ENCODE measurements around the gene EXOC3L4. TPM values are rescaled to one million over a fixed set of nuclear protein-coding genes. Genes with fewer than 3 reads are reported as not detected.

The EXOC3L4 gene
- total and polyA plus RNA-seq, 4 donors = 0.45 to 0.52 (median 0.50) TPM; not detected in 1

DNA sequence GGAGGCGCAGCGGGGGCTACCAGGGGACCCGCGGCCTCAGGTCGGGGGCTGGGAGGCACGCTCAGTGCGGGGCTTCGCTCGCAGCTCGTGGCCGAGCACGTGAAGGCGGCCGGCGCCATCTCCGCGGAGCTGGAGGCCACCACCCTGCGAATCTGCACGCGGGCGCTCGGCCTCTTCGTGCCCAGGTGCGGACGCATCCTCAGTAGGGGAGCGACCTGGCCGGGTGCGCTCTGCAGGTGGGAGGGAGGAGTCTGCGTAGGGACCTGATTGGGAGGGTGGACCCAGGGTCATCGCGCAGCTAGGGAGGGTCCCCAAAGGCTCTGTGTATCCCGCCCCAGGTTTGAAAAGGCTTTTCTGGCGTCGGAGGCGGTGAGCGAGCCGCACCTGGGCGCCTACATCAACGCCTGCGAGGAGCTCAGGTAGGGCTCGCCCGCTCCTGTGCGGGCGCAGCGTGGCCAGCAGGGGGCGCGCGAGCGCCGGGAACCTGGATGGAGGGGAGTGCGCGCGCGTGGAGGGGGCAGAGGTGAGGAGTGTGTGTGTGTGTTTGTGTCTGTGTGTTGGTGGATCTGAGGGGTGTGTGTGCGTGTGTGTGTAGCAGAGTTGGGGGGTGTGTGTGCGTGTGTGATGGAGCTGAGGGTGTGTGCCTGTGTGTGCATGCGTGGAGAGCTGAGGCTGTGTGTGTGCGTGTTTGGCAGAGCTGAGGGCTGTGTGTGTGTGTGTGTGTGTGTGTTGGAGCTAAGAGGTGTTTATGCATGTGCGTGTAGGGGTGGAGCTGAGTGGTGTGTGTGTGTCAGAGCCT lies 10.3 kb downstream of the EXOC3L4 start:
- no peaks in the 10 kb centered on the region for H3K9me3 ChIP-seq (ENCODE audit: control insufficient read depth, insufficient read depth, low read length)
- H3K36me3 ChIP-seq (ENCODE audit: control insufficient read depth, insufficient read depth, low read length) = no peaks in the 10 kb centered on the region
- H3K27me3 ChIP-seq (ENCODE audit: control insufficient read depth, insufficient read depth, low read length) = peaks cover 44% of the 10 kb centered on the region
- DNase-seq (ENCODE audit: low read depth in 4 of 6, low spot score in 6 of 6) = peak in 2 of 6 donors; percentile 71 to 84
- 4% methylated on average over 59 of the region's 59 CpGs for WGBS (ENCODE audit: insufficient coverage)
- peaks cover 26% of the 10 kb centered on the region for H3K4me1 ChIP-seq (ENCODE audit: control insufficient read depth, insufficient read depth, low read length)
- no peak overlapping the region for H3K27ac ChIP-seq (ENCODE audit: low read depth, low read length)
- no peak overlapping the region for H3K4me3 ChIP-seq (ENCODE audit: low read depth, low read length)

DNA sequence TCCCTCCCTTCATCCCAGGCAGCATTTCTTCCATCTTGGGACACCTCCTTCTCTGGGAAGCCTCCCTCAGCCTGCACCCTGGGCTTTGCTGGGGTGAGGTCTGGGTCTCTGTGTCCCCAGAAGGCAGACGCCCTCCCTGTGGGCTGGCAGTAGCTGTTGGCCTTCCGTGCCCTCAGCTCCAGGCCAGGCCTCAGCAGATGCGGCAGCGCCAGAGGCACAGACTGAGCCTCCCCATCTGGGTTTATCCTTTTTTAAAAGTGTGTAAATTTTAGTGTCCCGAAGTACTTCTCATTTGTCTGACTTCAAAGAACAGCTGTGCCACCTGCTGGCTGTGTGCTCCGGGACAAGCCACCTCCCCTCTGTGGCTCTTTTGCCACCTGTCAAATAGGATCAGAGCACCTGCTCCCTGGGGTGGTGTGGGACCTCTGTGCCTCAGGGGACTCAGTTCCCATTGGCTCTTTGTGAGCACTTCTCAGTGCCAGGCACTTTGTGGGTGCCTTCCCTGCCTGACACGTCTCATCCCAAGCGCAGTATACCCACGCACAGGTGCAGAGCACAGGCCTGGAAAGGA lies 11.1 kb downstream of the EXOC3L4 start:
- WGBS (ENCODE audit: insufficient coverage) = 67% methylated on average over 9 of the region's 9 CpGs
- no peak overlapping the region for H3K4me3 ChIP-seq (ENCODE audit: low read depth, low read length)
- no peaks in the 10 kb centered on the region for H3K36me3 ChIP-seq (ENCODE audit: control insufficient read depth, insufficient read depth, low read length)
- DNase-seq (ENCODE audit: low read depth in 4 of 6, low spot score in 6 of 6) = no peak
- H3K27ac ChIP-seq (ENCODE audit: low read depth, low read length) = no peak overlapping the region
- H3K4me1 ChIP-seq (ENCODE audit: control insufficient read depth, insufficient read depth, low read length) = peaks cover 34% of the 10 kb centered on the region
- H3K27me3 ChIP-seq (ENCODE audit: control insufficient read depth, insufficient read depth, low read length) = peaks cover 44% of the 10 kb centered on the region
- no peaks in the 10 kb centered on the region for H3K9me3 ChIP-seq (ENCODE audit: control insufficient read depth, insufficient read depth, low read length)

DNA sequence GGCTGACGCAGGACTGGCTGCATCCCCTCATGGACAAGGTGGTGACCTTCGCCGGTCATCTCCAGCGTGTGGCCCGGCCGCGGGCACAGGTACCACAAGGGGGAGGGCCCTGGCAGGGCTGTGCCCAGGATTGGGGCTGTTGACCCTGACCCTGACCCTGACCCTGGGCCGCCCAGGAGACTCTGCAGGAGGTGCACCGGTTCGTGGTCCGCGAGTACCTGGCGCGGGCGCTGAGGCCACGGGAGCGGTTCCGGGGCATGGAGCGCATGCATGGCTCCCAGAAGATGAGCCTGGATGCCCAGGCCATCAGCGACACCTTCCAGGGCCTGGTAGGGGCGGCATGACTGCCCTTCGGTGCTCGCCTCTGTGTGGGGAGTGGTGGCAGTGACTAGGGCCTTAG lies 12.9 kb downstream of the EXOC3L4 start:
- Histone ChIP-seq H3K36me3 (ENCODE audit: control insufficient read depth, insufficient read depth, low read length) (no peaks in the 10 kb centered on the region), H3K4me1 (ENCODE audit: control insufficient read depth, insufficient read depth, low read length) (peaks cover 41% of the 10 kb centered on the region), H3K4me3 (ENCODE audit: low read depth, low read length) (no peak overlapping the region), H3K9me3 (ENCODE audit: control insufficient read depth, insufficient read depth, low read length) (no peaks in the 10 kb centered on the region), H3K27me3 (ENCODE audit: control insufficient read depth, insufficient read depth, low read length) (peaks cover 32% of the 10 kb centered on the region), H3K27ac (ENCODE audit: low read depth, low read length) (no peak overlapping the region)
- no peak for DNase-seq (ENCODE audit: low read depth in 4 of 6, low spot score in 6 of 6)
- WGBS (ENCODE audit: insufficient coverage) = 92% methylated on average over 23 of the region's 23 CpGs

DNA sequence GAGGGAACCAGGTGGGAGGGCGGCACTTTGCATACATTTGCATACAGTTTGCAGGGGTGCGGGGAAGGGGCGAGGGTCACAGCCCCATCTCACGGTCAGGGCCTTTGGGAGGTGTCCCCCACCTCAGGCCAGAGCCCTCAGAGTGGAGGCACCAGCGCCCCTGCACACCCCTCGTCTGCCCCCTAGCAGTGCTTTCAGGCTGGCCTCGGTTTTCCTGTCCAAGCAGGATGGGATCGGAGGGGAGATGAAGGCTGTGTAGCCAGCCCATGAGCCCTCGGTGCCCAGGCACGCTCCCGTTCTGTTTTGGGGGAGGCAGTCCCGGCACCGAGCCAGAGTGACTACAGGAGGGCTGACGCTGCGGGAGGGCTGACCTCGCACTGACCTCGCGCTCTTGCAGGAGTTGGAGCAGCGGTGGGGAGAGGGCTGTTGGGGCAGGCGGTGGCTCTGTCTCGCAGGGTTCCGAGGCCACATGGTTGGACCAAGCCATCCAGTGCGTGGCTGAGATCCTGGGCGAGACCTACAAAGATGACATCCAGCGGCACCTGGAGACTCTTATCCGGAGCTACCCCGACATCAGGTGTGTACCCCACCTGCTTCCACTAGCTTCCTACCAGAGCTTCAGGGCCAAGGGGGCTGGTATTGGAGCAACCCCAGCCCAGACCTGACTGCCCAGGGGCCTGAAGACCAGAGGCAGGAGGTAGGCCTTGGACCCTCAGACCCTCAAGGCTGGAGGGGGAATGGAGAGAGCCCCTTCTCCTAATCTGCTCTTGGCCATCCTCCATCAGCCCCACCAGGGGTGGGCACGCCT lies 13.6 kb downstream of the EXOC3L4 start:
- Histone ChIP-seq H3K27ac (ENCODE audit: low read depth, low read length) (no peak overlapping the region), H3K36me3 (ENCODE audit: control insufficient read depth, insufficient read depth, low read length) (no peaks in the 10 kb centered on the region), H3K4me1 (ENCODE audit: control insufficient read depth, insufficient read depth, low read length) (peaks cover 34% of the 10 kb centered on the region), H3K27me3 (ENCODE audit: control insufficient read depth, insufficient read depth, low read length) (peaks cover 26% of the 10 kb centered on the region), H3K4me3 (ENCODE audit: low read depth, low read length) (no peak overlapping the region), H3K9me3 (ENCODE audit: control insufficient read depth, insufficient read depth, low read length) (no peaks in the 10 kb centered on the region)
- WGBS (ENCODE audit: insufficient coverage) = 69% methylated on average over 26 of the region's 28 CpGs
- DNase-seq (ENCODE audit: low read depth in 4 of 6, low spot score in 6 of 6) = no peak

DNA sequence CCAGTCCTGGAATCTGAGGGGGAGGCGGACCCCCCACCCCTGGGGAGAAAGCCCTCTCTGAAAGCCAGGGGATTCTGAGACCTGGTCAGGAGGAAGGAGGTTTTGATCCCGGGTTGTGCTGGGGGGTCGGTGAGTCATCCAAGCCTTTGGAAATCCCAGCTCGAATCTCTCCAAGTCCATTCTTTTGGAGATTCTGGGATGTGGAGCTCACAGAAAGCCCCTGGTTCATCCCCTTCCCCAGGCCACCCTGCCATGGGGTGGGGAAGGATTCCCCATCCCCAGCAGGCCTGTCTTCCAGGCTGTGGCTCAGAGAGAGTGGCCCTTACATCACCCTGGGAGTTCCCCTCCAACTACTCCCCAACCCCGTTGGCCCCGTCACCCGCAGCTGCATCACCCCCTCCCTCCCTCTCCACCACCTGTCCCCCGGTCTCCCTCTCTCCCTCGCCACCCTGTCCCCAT lies 14.3 kb downstream of the EXOC3L4 start:
- no peaks in the 10 kb centered on the region for H3K9me3 ChIP-seq (ENCODE audit: control insufficient read depth, insufficient read depth, low read length)
- no peak overlapping the region for H3K27ac ChIP-seq (ENCODE audit: low read depth, low read length)
- no peak for DNase-seq (ENCODE audit: low read depth in 4 of 6, low spot score in 6 of 6)
- H3K27me3 ChIP-seq (ENCODE audit: control insufficient read depth, insufficient read depth, low read length) = peaks cover 19% of the 10 kb centered on the region
- H3K4me3 ChIP-seq (ENCODE audit: low read depth, low read length) = no peak overlapping the region
- WGBS (ENCODE audit: insufficient coverage) = 63% methylated on average over 3 of the region's 9 CpGs
- H3K36me3 ChIP-seq (ENCODE audit: control insufficient read depth, insufficient read depth, low read length) = no peaks in the 10 kb centered on the region
- H3K4me1 ChIP-seq (ENCODE audit: control insufficient read depth, insufficient read depth, low read length) = peaks cover 28% of the 10 kb centered on the region

DNA sequence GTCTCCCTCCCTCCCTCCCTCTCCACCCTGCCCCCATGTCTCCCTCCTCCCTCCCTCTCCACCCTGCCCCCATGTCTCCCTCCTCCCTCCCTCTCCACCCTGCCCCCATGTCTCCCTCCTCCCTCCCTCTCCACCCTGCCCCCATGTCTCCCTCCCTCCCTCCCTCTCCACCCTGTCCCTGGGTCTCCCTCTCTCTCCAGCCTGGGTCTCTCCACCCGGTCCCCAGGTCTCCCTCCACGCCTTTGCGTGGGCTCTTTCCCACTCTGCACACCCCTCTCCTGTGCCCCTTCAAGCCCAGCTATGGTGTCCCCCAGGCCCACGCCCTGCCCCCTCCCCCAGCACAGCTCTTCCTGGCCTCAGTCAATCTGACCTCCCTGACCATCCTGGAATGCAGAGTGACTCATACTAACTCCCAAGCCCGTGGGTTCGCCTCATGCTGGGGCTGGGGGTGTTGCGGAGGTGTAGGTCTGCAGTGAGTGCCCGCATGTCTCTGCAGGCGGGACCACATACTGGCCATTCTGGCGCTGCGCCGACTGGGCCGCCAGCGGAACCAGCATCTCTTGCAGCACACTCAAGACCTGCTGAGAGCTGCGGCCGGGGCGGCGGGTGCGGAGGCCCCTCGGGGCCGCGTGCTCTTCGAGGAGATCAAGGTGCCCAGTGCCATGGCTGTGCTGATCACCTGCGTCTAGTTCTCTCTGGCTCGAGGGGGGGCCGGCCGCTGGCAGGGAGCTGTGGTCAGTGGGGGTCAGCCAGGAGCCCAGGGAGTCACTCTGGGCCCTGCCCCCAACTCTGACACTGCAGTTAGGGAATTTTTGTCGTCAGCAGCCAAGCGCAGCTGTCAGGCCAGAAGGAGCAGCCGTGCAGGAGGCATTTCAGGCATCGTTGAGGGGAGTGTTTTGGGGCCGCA lies 15.3 kb downstream of the EXOC3L4 start:
- 52% methylated on average over 32 of the region's 32 CpGs for WGBS (ENCODE audit: insufficient coverage)
- H3K9me3 ChIP-seq (ENCODE audit: control insufficient read depth, insufficient read depth, low read length) = no peaks in the 10 kb centered on the region
- no peak overlapping the region for H3K27ac ChIP-seq (ENCODE audit: low read depth, low read length)
- H3K36me3 ChIP-seq (ENCODE audit: control insufficient read depth, insufficient read depth, low read length) = no peaks in the 10 kb centered on the region
- peaks cover 9% of the 10 kb centered on the region for H3K27me3 ChIP-seq (ENCODE audit: control insufficient read depth, insufficient read depth, low read length)
- DNase-seq (ENCODE audit: low read depth in 4 of 6, low spot score in 6 of 6) = no peak
- no peak overlapping the region for H3K4me3 ChIP-seq (ENCODE audit: low read depth, low read length)
- H3K4me1 ChIP-seq (ENCODE audit: control insufficient read depth, insufficient read depth, low read length) = peaks cover 22% of the 10 kb centered on the region

DNA sequence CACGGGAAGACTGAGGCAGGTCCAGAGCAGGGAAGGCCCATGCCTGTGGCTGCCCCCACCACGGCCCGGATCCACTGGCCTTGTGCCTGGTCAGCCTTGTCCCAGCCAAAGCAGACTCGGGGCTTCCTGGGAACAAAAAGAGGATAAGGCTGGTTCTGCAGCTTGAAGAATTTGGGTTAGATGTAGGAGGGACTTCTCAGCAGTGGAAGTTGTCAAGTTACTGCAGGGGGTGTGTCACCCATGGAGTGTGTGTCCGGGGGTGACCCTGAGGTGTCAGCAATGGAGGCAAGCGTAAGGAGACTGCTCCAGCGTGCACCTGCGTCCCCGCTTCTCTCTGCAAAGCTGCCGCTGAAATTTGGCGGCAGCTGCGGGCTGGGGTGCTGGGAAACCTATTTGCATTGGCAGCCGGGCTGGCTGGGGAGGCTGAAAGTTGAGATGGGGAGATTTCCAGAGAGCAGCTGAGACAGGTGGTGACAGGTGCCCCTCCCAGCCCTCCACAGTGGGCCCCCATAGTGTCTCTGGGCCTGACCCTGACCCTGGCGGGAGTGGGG lies 16.2 kb downstream of the EXOC3L4 start:
- 52% methylated on average over 9 of the region's 14 CpGs for WGBS (ENCODE audit: insufficient coverage)
- H3K4me1 ChIP-seq (ENCODE audit: control insufficient read depth, insufficient read depth, low read length) = peaks cover 17% of the 10 kb centered on the region
- no peaks in the 10 kb centered on the region for H3K36me3 ChIP-seq (ENCODE audit: control insufficient read depth, insufficient read depth, low read length)
- DNase-seq (ENCODE audit: low read depth in 4 of 6, low spot score in 6 of 6) = no peak
- H3K4me3 ChIP-seq (ENCODE audit: low read depth, low read length) = no peak overlapping the region
- H3K27me3 ChIP-seq (ENCODE audit: control insufficient read depth, insufficient read depth, low read length) = peaks cover 3% of the 10 kb centered on the region
- no peaks in the 10 kb centered on the region for H3K9me3 ChIP-seq (ENCODE audit: control insufficient read depth, insufficient read depth, low read length)
- H3K27ac ChIP-seq (ENCODE audit: low read depth, low read length) = no peak overlapping the region

DNA sequence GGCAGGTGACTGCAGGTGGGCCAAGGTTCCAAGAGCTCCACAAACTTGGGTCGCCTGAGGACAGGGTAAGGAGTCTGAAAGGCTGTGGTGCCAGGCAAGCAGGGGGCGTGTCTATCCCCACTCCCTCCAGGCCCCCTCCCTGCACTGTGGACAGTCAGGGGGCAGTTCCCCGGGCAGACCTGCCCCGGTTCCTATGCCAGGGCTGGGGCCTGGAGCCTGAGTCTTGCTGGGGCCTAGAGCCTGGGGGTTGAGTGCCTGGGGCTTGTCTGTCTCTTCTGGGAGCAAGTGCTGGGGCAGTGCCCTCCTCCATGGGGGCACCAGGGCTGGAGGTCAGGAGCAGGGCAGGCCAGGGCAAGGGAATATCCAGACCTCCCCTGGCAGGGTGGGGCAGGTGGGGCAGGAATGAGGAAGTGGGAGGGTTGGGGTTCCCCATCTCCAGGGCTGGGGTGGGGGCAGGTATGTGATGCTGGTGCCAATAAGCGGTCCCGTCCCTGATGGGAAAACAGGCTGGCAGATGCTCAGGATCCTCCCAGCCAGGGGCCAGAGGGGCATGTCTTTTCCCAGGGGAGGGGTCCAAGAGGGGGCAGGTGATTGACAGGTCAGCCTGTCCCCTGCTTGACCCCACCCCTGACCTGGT lies 16.8 kb downstream of the EXOC3L4 start:
- Histone ChIP-seq H3K4me1 (ENCODE audit: control insufficient read depth, insufficient read depth, low read length) (peaks cover 17% of the 10 kb centered on the region), H3K4me3 (ENCODE audit: low read depth, low read length) (no peak overlapping the region), H3K27me3 (ENCODE audit: control insufficient read depth, insufficient read depth, low read length) (no peaks in the 10 kb centered on the region), H3K9me3 (ENCODE audit: control insufficient read depth, insufficient read depth, low read length) (no peaks in the 10 kb centered on the region), H3K27ac (ENCODE audit: low read depth, low read length) (no peak overlapping the region), H3K36me3 (ENCODE audit: control insufficient read depth, insufficient read depth, low read length) (no peaks in the 10 kb centered on the region)
- DNase-seq (ENCODE audit: low read depth in 4 of 6, low spot score in 6 of 6) = no peak
- WGBS (ENCODE audit: insufficient coverage) = 79% methylated on average over 4 of the region's 6 CpGs
